VCaP (cell line): ENCODE results near the gene COL25A1.

ENCODE experiments used
- H3K27ac ChIP-seq: fragments of 450-650 bp; 2 replicates; pipeline ENCODE4 v1.5.1; 2017
- TF ChIP-seq, protein P1 (sequence below): fragments of 450-650 bp; conservative IDR thresholded peaks from 2 replicates; pipeline ENCODE4 v1.5.1; 2017; ENCODE audit warnings: mild to moderate bottlenecking, moderate library complexity

COL25A1 gene

DNA sequence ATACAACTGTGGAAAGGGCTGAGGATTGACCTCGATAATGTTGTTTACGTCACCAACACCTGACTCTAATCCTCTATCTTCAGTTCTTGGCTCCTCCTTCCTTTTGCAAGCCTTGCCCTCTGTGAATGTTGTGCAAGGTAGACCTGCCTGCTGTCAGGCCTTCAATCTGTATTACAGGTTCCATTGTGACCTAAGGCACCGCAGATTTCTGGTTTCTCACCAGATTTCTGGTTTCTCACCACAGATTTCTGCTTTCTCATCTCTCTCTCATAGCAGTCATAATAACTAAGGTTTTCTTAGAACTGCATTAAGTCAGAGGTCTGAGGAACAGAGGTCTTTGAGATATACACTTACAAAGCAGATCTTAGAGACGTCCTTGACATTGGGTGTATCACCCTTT is 488.1 kb downstream of the COL25A1 start:
- TF ChIP-seq, protein P1, sequence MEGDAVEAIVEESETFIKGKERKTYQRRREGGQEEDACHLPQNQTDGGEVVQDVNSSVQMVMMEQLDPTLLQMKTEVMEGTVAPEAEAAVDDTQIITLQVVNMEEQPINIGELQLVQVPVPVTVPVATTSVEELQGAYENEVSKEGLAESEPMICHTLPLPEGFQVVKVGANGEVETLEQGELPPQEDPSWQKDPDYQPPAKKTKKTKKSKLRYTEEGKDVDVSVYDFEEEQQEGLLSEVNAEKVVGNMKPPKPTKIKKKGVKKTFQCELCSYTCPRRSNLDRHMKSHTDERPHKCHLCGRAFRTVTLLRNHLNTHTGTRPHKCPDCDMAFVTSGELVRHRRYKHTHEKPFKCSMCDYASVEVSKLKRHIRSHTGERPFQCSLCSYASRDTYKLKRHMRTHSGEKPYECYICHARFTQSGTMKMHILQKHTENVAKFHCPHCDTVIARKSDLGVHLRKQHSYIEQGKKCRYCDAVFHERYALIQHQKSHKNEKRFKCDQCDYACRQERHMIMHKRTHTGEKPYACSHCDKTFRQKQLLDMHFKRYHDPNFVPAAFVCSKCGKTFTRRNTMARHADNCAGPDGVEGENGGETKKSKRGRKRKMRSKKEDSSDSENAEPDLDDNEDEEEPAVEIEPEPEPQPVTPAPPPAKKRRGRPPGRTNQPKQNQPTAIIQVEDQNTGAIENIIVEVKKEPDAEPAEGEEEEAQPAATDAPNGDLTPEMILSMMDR, result no peak
- no peak overlapping the region for H3K27ac ChIP-seq

DNA sequence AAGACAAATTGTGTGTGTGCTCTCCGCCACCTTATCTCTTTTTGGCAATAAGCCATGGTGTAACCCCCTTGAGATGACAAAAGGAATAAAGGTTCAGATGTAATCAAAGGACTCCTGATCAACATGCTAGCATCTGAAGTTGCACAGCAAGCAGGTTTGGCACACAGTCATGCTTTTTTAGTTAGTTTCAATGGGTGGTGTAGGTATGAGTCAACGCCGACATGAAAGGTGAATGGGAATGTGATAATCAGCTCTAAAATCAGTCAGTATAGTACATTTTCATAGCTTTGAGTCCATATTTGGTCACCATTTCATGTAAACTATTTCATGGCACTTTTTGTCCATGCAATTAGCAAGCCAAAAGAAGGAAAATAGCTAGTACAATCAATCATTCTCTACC is 489.2 kb downstream of the COL25A1 start:
- no peak overlapping the region for H3K27ac ChIP-seq
- TF ChIP-seq, protein P1, result no peak

DNA sequence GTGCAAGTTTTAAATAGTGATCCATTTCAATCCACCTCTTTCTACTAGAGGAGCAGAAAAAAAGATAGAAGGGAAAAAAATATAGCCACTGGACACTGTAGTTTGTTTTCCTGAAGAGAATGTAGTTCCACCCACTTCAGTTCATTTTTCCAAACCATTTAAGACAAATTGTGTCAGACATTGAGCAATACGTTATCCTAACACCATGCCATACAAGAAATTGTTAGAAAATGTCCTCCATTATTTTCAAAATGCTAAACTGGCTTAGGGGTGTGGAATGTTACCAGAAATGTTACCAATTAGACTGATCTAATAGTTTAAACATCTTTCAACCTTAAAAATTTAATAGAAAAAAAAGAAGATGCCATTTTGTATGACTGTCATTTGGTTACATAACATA is 491.0 kb downstream of the COL25A1 start:
- H3K27ac ChIP-seq, result no peak overlapping the region
- TF ChIP-seq, protein P1, result no peak

GRCh38 chr4:108810087-108810486 is 492.4 kb downstream of the COL25A1 start:
- TF ChIP-seq, protein P1, result no peak
- H3K27ac ChIP-seq, result no peak overlapping the region

GRCh38 chr4:108804648-108805273 is 497.7 kb downstream of the COL25A1 start:
- no peak overlapping the region for H3K27ac ChIP-seq
- TF ChIP-seq, protein P1, result no peak

- TF ChIP-seq, protein P1, result no peak
- no peak overlapping the region for H3K27ac ChIP-seq
These were observed 503.2 kb downstream of the COL25A1 start for GRCh38 chr4:108799306-108799705.

DNA sequence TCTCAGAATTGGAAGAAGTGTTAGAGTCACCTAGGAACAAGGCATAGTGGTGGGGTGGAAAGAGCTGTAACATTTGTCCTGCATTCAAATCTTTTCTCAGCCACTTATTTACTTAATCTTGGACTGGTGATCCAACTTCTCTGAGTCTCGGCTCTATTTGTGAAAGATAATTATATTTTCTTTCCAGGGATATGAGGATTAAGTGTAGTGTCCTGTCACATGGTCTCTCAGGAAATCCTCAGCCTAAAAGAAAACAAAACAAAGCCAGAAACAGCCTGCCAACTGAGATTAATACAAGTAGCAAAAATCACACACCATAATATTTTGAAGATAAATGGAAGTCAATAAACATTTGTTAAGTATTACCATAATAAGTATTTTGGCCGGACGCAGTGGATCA is 506.3 kb downstream of the COL25A1 start:
- TF ChIP-seq, protein P1, result no peak
- no peak overlapping the region for H3K27ac ChIP-seq
